ENCODE results near the gene CTBP1. TPM values are rescaled to one million over a fixed set of nuclear protein-coding genes. Genes with fewer than 3 reads are reported as not detected.

Gene CTBP1
- total RNA-seq, 1 experiment from 2014 or later: 136 TPM

- no peak overlapping the region for H2BK15ac ChIP-seq (ENCODE audit: low read depth, low read length)
- no peaks in the 10 kb centered on the region for H3K27me3 ChIP-seq (ENCODE audit: insufficient read depth, low read length)
- Mint-ChIP-seq H3K27me3 (ENCODE audit: low read depth) (no peaks in the 10 kb centered on the region), H3K4me1 (peaks cover 39 to 48% of the 10 kb centered on the region in 2 experiments), H3K36me3 (ENCODE audit: insufficient read depth in 1 of 3, low read depth in 3 of 3) (peaks cover 2 to 38% (median 30%) of the 10 kb centered on the region in 3 experiments), H3K4me3 (no peak overlapping the region), H3K27ac (no peak overlapping the region), H3K9me3 (no peaks in the 10 kb centered on the region; a peak in 1 of 5 replicates)
- H3K9me3 ChIP-seq (ENCODE audit: control insufficient read depth, low read depth, low read length): no peaks in the 10 kb centered on the region
- no peak overlapping the region for H3K18ac ChIP-seq (ENCODE audit: insufficient read length, low read depth, low read length)
- H3K27ac ChIP-seq (ENCODE audit: insufficient read length, low read depth, low read length): no peak overlapping the region
- no peak overlapping the region for H3K56ac ChIP-seq (ENCODE audit: insufficient read length, low read depth, low read length)
- H4K91ac ChIP-seq (ENCODE audit: insufficient read length, low read depth, low read length): no peak overlapping the region
- H4K8ac ChIP-seq (replicated peaks; ENCODE audit: insufficient read length, low read depth, low read length): no peak overlapping the region
- H3K23me2 ChIP-seq (ENCODE audit: insufficient read length, low read depth, low read length, poor library complexity, severe bottlenecking): peaks cover 3% of the 10 kb centered on the region
- H3K79me2 ChIP-seq (ENCODE audit: insufficient read depth, low read length): peaks cover 66% of the 10 kb centered on the region; the same call in 1 of the 2 replicates
- TF ChIP-seq CTCF (conservative IDR thresholded peaks at IDR 0.05): no peak
- H3K79me1 ChIP-seq (ENCODE audit: insufficient read depth, low read depth, low read length, poor library complexity, severe bottlenecking): peaks cover 21% of the 10 kb centered on the region
- no peak overlapping the region for H2AFZ ChIP-seq (ENCODE audit: low read length)
- no peaks in the 10 kb centered on the region for H4K20me1 ChIP-seq (ENCODE audit: control insufficient read depth, insufficient read depth, insufficient read length)
- no peak overlapping the region for H2BK5ac ChIP-seq (ENCODE audit: insufficient read length, low read length)
- no peak overlapping the region for H4K5ac ChIP-seq (ENCODE audit: insufficient read length, low read depth, low read length)
- DNase-seq: no peak
- no CpG with 5 or more reads among the region's 24 CpGs for WGBS (ENCODE audit: extremely low coverage, insufficient read length, low lambda C conversion rate)
- H3T11ph ChIP-seq (ENCODE audit: low read length): no peak overlapping the region
- H2BK120ac ChIP-seq (ENCODE audit: low read depth, low read length, poor library complexity, severe bottlenecking): no peak overlapping the region
- H2BK20ac ChIP-seq (ENCODE audit: low read depth, low read length, poor library complexity, severe bottlenecking): no peak overlapping the region
- H3K4me2 ChIP-seq (ENCODE audit: insufficient read depth, insufficient read length, low read length): no peak overlapping the region
- no peaks in the 10 kb centered on the region; the same call in 1 of the 2 replicates for H3K4me1 ChIP-seq (ENCODE audit: insufficient read depth, low read length)
- no peak overlapping the region for H2BK12ac ChIP-seq (ENCODE audit: insufficient read length, low read depth, low read length)
- H3K14ac ChIP-seq (ENCODE audit: insufficient read depth, low read length): no peak overlapping the region
- no peak overlapping the region for H3K4ac ChIP-seq (ENCODE audit: low read depth, low read length)
- H3K9ac ChIP-seq (ENCODE audit: extremely low read depth, insufficient read length, low read length): no peak overlapping the region
- no peak overlapping the region for H2AK5ac ChIP-seq (ENCODE audit: insufficient read length, low read length)
- no peak overlapping the region for H3K23ac ChIP-seq (ENCODE audit: insufficient read length, low read depth, low read length)
These were observed 46.6 kb upstream of the CTBP1 start for GRCh38 chr4:1295405-1296055.

Measured in H9 (cell line).